AG04450 (cell line): ENCODE results near the gene UNG. TPM values are rescaled to one million over a fixed set of nuclear protein-coding genes. Genes with fewer than 3 reads are reported as not detected.
A peak's percentile ranks its signal among the peaks of the same experiment; 100 is the strongest.

ENCODE experiments used
- CTCF ChIA-PET: fragments of 300-600, 350-600 bp; formaldehyde crosslinking; extraction: SDS; loops from one replicate; lab custom pipeline; 2022; ENCODE audit warnings: antibody characterized with exemption, inconsistent platforms; lab: Charles Lee
- POLR2A ChIA-PET: fragments of 350-600 bp; formaldehyde crosslinking; extraction: SDS; loops from one replicate; lab custom pipeline; 2021; ENCODE audit warnings: antibody characterized with exemption, inconsistent platforms; lab: Yijun Ruan, JAX
- DNase-seq: peaks from one replicate; pipeline ENCODE4 v3.0.0-alpha.2; 2011; ENCODE audit warnings: low read depth, low spot score
- H3K27ac ChIP-seq: one replicate; pipeline ENCODE4 v1.5.1; 2012; ENCODE audit warnings: low read depth, low read length, control low read depth
- H3K27me3 ChIP-seq: one replicate; pipeline ENCODE4 v1.6.0; 2012; ENCODE audit warnings: low read length; ENCODE audit not compliant: control insufficient read depth, insufficient read depth
- H3K4me3 ChIP-seq: 2 replicates; pipeline ENCODE4 v1.5.1; 2011; ENCODE audit warnings: mild to moderate bottlenecking, low read depth, low read length, control low read depth
- H3K9me3 ChIP-seq: 2 replicates; pipeline ENCODE4 v1.5.1; 2012; ENCODE audit warnings: low read length; ENCODE audit not compliant: control insufficient read depth, insufficient read depth
- CTCF ChIP-seq: IDR thresholded peaks from 2 replicates; pipeline ENCODE4 v1.5.1; 2011; ENCODE audit warnings: low read depth, low read length, control low read depth, inconsistent platforms
- polyA plus RNA-seq: library from polyadenylated mRNA; depleted of rRNA; stranded (reverse); fragments of >200 nt; gene quantifications from 2 replicates; pipeline ENCODE4 v1.2.3, GENCODE V29; 2011

UNG gene
- polyA plus RNA-seq, 1 experiment, result 14.7 TPM

DNA sequence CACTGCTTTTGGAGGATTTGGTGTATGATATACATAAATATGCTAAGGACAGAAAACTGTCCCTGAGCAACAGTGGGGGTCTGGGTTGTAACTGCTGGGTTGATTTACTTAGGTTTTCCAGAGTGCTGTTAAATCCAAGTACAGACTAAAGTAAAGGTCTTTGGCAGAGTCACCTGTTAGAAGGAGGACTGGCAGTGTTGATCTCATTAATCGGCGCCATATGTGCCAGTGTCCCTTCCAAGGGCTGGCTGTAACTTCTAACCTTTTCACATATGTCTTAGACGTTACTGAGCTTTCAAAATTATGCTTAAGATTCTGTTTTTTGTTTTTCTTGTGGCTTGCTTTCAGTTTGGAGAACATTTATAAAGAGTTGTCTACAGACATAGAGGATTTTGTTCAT is 5.1 kb downstream of the UNG start:
- CTCF ChIA-PET, result interaction anchor here (1.8 to 2.4 kb wide), 2 partner anchors 9 to 10 kb away, joined by 5 to 24 read pairs; partner anchors contain the start of gene ALKBH2
- TF ChIP-seq CTCF, result no peak
- no peak for DNase-seq
- POLR2A ChIA-PET, result no interaction called here
- Histone ChIP-seq H3K27me3 (no peaks in the 10 kb centered on the region), H3K27ac (no peak overlapping the region), H3K4me3 (no peak overlapping the region), H3K9me3 (no peaks in the 10 kb centered on the region)

DNA sequence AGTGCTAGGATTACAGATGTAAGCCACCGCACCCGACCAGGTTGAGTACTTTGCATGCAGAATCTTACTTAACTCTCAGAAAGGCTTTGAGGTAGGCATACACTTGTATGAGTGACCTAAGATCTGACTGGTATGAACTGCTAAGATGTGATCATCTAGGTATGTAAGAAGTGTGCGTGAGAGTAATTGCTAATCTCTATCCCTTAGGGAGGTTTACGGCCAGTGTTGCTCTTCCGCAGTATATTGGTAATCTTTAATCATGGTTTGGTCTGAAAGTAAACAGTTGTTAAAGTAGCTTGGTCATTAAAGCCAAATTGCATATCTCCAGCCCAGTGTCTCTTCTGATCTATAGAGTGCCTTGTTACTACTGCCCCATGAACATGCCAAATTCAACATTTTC is 7.8 kb downstream of the UNG start:
- POLR2A ChIA-PET, result no interaction called here

DNA sequence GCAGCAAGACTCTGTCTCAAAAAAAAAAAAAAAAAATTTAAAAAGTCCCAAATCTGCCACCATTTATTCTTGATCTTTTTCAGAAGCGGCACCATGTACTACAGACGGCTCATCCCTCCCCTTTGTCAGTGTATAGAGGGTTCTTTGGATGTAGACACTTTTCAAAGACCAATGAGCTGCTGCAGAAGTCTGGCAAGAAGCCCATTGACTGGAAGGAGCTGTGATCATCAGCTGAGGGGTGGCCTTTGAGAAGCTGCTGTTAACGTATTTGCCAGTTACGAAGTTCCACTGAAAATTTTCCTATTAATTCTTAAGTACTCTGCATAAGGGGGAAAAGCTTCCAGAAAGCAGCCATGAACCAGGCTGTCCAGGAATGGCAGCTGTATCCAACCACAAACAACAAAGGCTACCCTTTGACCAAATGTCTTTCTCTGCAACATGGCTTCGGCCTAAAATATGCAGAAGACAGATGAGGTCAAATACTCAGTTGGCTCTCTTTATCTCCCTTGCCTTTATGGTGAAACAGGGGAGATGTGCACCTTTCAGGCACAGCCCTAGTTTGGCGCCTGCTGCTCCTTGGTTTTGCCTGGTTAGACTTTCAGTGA is 12.5 kb downstream of the UNG start:
- ChIA-PET POLR2A (interaction anchor here (0.7 kb wide), 1 partner anchor 9 kb away, joined by 3 read pairs; no protein-coding TSS in a partner anchor), CTCF (interaction anchor here (0.6 to 1.8 kb wide), 3 partner anchors 15 to 284 kb away, joined by 4 to 9 read pairs (median 6); no protein-coding TSS in a partner anchor)
- Histone ChIP-seq H3K27ac (no peak overlapping the region), H3K4me3 (no peak overlapping the region), H3K27me3 (no peaks in the 10 kb centered on the region), H3K9me3 (no peaks in the 10 kb centered on the region)
- no peak for TF ChIP-seq CTCF
- DNase-seq, result no peak

More for the DNA sequence above, 7.8 kb downstream of the UNG start:
- no peaks in the 10 kb centered on the region for H3K27me3 ChIP-seq
- TF ChIP-seq CTCF, result no peak
- no peaks in the 10 kb centered on the region for H3K9me3 ChIP-seq
- no peak overlapping the region for H3K4me3 ChIP-seq
- H3K27ac ChIP-seq, result no peak overlapping the region
- CTCF ChIA-PET, result no interaction called here
- DNase-seq, result no peak

DNA sequence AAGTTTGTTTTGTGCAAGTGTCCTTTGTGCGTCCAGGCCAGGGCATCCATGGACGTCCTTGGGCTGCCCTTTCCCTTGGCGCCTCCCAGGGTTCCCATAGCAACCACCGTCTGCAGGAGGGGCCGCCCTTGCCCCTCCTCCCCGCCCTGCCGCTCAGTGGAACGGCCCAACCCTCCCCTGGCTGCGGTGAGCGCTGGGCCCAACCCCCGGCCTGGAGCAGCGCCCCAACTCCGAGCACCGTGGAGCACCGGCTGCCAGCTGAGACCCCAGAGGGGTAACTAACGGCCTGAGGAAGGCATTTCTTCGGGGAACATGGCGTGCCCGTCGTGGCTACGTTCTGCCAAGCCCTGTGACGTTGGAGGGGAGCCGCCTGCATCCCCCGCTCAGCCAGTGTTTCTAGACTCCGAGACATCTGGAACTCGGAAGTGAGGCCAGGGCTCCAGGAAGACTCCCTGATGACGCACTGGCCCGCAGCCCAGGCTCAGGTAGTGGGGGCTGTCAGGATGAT is 13.6 kb downstream of the UNG start:
- POLR2A ChIA-PET, result no interaction called here

More for the DNA sequence above, 13.6 kb downstream of the UNG start:
- no peaks in the 10 kb centered on the region for H3K27me3 ChIP-seq
- no peak for DNase-seq
- CTCF ChIA-PET, result interaction anchor here (0.5 to 2.6 kb wide), 29 partner anchors 9 to 868 kb away, joined by 3 to 57 read pairs (median 9); partner anchors contain the start of gene SVOP
- TF ChIP-seq CTCF, result no peak
- peak overlapping the region; percentile 71 for H3K4me3 ChIP-seq
- no peaks in the 10 kb centered on the region for H3K9me3 ChIP-seq
- H3K27ac ChIP-seq, result peak overlapping the region; percentile 81
